AG09309 (cell line): ENCODE data around the gene SSC5D.

Source experiments
- DNase-seq: peaks from one replicate; pipeline ENCODE4 v3.0.0-alpha.2; 2010; ENCODE audit warnings: low read depth
- H3K4me3 ChIP-seq: 2 replicates; pipeline ENCODE4 v1.5.1; 2011; ENCODE audit warnings: mild to moderate bottlenecking, low read depth, low read length, moderate library complexity; ENCODE audit not compliant: control insufficient read depth
- TF ChIP-seq, protein P1 (sequence below): IDR thresholded peaks from 2 replicates; pipeline ENCODE4 v1.5.1; 2011; ENCODE audit warnings: mild to moderate bottlenecking, low read depth, low read length, inconsistent platforms; ENCODE audit not compliant: insufficient read depth, control insufficient read depth; ENCODE audit errors: missing control alignments

Gene SSC5D

GRCh38 chr19:55542292-55542855, 54.1 kb downstream of the SSC5D start:
- TF ChIP-seq, protein P1, sequence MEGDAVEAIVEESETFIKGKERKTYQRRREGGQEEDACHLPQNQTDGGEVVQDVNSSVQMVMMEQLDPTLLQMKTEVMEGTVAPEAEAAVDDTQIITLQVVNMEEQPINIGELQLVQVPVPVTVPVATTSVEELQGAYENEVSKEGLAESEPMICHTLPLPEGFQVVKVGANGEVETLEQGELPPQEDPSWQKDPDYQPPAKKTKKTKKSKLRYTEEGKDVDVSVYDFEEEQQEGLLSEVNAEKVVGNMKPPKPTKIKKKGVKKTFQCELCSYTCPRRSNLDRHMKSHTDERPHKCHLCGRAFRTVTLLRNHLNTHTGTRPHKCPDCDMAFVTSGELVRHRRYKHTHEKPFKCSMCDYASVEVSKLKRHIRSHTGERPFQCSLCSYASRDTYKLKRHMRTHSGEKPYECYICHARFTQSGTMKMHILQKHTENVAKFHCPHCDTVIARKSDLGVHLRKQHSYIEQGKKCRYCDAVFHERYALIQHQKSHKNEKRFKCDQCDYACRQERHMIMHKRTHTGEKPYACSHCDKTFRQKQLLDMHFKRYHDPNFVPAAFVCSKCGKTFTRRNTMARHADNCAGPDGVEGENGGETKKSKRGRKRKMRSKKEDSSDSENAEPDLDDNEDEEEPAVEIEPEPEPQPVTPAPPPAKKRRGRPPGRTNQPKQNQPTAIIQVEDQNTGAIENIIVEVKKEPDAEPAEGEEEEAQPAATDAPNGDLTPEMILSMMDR: no peak
- H3K4me3 ChIP-seq: no peak overlapping the region
- DNase-seq: no peak

DNA sequence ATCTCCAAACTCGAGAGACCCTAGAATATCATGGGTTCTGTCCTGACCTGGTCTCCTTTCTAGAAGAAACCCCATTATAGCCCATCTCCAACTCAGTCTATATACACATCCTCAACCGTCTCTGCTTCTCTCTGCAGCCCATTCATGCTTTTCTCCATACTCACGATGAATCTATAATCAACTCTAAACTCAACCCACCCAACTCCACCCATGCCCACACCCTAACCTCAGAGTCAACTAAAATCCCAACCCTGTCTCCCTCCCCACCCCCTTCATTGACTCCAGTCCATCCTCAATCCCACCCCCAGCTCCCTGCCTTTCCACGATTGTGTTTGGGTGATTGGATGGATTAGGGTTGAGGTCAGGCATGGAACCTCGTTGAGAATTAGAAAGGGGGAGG, 55.3 kb downstream of the SSC5D start:
- TF ChIP-seq, protein P1: no peak
- H3K4me3 ChIP-seq: no peak overlapping the region
- DNase-seq: no peak

DNA sequence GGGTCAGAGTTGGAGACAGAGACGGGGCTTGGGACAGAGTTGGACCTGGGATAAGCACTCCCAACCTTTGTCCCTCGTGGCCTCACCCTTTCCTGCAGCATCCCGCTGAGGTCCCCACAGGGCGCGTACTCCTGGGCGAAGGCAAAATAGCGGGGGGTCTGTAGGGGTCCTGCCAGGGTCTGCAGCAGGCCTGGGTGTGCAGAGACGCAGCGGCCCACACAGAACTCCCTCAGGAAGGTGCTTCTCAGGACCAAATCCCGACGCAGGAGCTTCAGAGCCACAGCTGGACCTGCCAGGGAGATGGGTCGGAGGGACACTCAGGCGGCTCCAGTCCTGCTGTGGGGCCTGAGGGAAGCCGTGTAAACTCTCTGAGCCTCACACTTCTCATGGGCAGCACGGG, 55.8 kb downstream of the SSC5D start:
- DNase-seq: no peak
- TF ChIP-seq, protein P1: no peak
- H3K4me3 ChIP-seq: no peak overlapping the region

GRCh38 chr19:55544776-55545439, 56.7 kb downstream of the SSC5D start:
- no peak overlapping the region for H3K4me3 ChIP-seq
- DNase-seq: no peak
- TF ChIP-seq, protein P1: no peak

DNA sequence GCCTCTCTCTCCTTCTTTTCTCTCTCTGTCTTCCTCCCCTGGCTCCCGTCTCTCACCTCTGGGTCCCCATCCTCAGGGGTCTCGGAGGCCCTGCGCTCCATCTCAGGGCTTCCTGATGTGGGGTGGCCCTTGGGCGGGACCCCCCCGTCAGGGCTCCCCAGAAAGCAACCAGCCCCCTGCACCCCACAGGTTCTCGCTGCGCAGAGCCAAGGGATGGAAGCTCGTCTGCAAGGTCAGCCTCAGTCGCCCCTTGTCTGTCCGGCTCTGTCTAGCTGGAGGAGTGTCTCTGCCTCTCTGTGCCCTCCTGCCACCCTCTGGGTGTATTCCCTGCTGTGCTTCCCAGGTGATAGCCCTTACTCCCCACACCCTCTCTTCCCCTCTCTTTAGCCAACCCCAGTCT, 57.2 kb downstream of the SSC5D start, which contains the start of gene SBK3:
TSS of gene SBK3 (minus strand) at position 101 of the 400 bp plus-strand sequence. CDS start at position 101, 0 bp downstream.
- no peak for DNase-seq
- H3K4me3 ChIP-seq: no peak within 1 kb of the TSS
- TF ChIP-seq, protein P1: no peak

GRCh38 chr19:55546011-55546410, 57.8 kb downstream of the SSC5D start:
- TF ChIP-seq, protein P1: no peak

More at GRCh38 chr19:55546011-55546410, 57.8 kb downstream of the SSC5D start:
- no peak overlapping the region for H3K4me3 ChIP-seq
- no peak for DNase-seq
